Left lobe of liver (tissue), 2 donors: ENCODE results near the gene ZNF366. TPM values are rescaled to one million over a fixed set of nuclear protein-coding genes. Genes with fewer than 3 reads are reported as not detected.

Experiments used
- ATAC-seq: fragments of 200-7000 bp; cut with Tn5 transposase; one replicate; pipeline ENCODE4 v1.9.1; 2020; ENCODE audit warnings: mild to moderate bottlenecking, moderate library complexity
- DNase-seq: peaks from one replicate; pipeline ENCODE4 v3.0.0-alpha.2; 2020; ENCODE audit warnings: low spot score
- total RNA-seq: library from RNA; stranded (reverse); gene quantifications from one replicate; pipeline ENCODE4 v1.2.1, GENCODE V29; 2021
- donor health status: DM: no; HTN: no; CAD: no; lungs with moderate emphysema.
- donor health status: DM: no; HTN: yes; CAD: no.

Gene ZNF366
- total RNA-seq, 1 donor from 2014 or later = 1.7 TPM

GRCh38 chr5:72498284-72498683 is 8.9 kb downstream of the ZNF366 start:
- DNase-seq (no peak), ATAC-seq (no peak)

- DNase-seq = no peak
- ATAC-seq = no peak
These were observed 9.4 kb downstream of the ZNF366 start for GRCh38 chr5:72497823-72498222.

- ATAC-seq = no peak
- no peak for DNase-seq
These were observed 11.8 kb downstream of the ZNF366 start for GRCh38 chr5:72495410-72495809.

- ATAC-seq = no peak
- DNase-seq = no peak
These were observed 12.5 kb downstream of the ZNF366 start for GRCh38 chr5:72494623-72495124.

GRCh38 chr5:72489536-72489935 is 17.7 kb downstream of the ZNF366 start:
- no peak for ATAC-seq
- no peak for DNase-seq

- no peak for ATAC-seq
- no peak for DNase-seq
These were observed 18.5 kb downstream of the ZNF366 start for GRCh38 chr5:72488756-72489155.

- no peak for DNase-seq
These were observed 20.0 kb downstream of the ZNF366 start for GRCh38 chr5:72487177-72487576.

GRCh38 chr5:72486371-72486770 is 20.8 kb downstream of the ZNF366 start:
- no peak for ATAC-seq
- no peak for DNase-seq

More at GRCh38 chr5:72487177-72487576, 20.0 kb downstream of the ZNF366 start:
- ATAC-seq = no peak

- no peak for DNase-seq
- ATAC-seq = no peak
These were observed 21.7 kb downstream of the ZNF366 start for GRCh38 chr5:72485430-72485974.

- DNase-seq (no peak), ATAC-seq (no peak)
These were observed 25.2 kb downstream of the ZNF366 start for GRCh38 chr5:72482046-72482445.

GRCh38 chr5:72480841-72481240 is 26.4 kb downstream of the ZNF366 start:
- DNase-seq (no peak), ATAC-seq (no peak)

- DNase-seq = no peak
- ATAC-seq = no peak
These were observed 27.3 kb downstream of the ZNF366 start for GRCh38 chr5:72479921-72480320.

GRCh38 chr5:72478684-72479083 is 28.5 kb downstream of the ZNF366 start:
- ATAC-seq (no peak), DNase-seq (no peak)

GRCh38 chr5:72478276-72478675 is 28.9 kb downstream of the ZNF366 start:
- DNase-seq (no peak), ATAC-seq (no peak)

- DNase-seq (no peak), ATAC-seq (no peak)
These were observed 29.6 kb downstream of the ZNF366 start for GRCh38 chr5:72477644-72478043.

GRCh38 chr5:72477176-72477575 is 30.0 kb downstream of the ZNF366 start:
- no peak for ATAC-seq
- DNase-seq = no peak

GRCh38 chr5:72476721-72477120 is 30.5 kb downstream of the ZNF366 start:
- DNase-seq = no peak
- no peak for ATAC-seq

- DNase-seq (no peak), ATAC-seq (no peak)
These were observed 30.9 kb downstream of the ZNF366 start for GRCh38 chr5:72476275-72476674.

- no peak for ATAC-seq
- no peak for DNase-seq
These were observed 32.7 kb downstream of the ZNF366 start for GRCh38 chr5:72474516-72474915.

GRCh38 chr5:72474046-72474500 is 33.1 kb downstream of the ZNF366 start:
- DNase-seq (no peak), ATAC-seq (no peak)

GRCh38 chr5:72472666-72473422 is 34.4 kb downstream of the ZNF366 start:
- no peak for ATAC-seq
- DNase-seq = no peak

- no peak for ATAC-seq
- DNase-seq = no peak
These were observed 35.2 kb downstream of the ZNF366 start for GRCh38 chr5:72472031-72472430.
